Left lung (tissue), 10 donors: ENCODE measurements around the gene SPARCL1. TPM values are rescaled to one million over a fixed set of nuclear protein-coding genes. Genes with fewer than 3 reads are reported as not detected.

Experiments
- ATAC-seq: fragments of 200-7000 bp; cut with Tn5 transposase; one replicate; pipeline ENCODE4 v1.9.1; 2020; ENCODE audit warnings: moderate library complexity
- DNase-seq, 4 donors: peaks; one replicate each; pipeline ENCODE4 v3.0.0-alpha.2; 2013 to 2020
- H3K27ac ChIP-seq, 2 donors: fragments of 200-600 bp; sonication (generic) in 1 of 2; one replicate each; pipeline versions ENCODE4 v1.5.0 to v1.8.0; 2020 to 2021
- H3K27me3 ChIP-seq, 2 donors: fragments of 200-600 bp; sonication (generic) in 1 of 2; one replicate each; pipeline versions ENCODE4 v1.5.0 to v1.8.0; 2020 to 2021
- H3K36me3 ChIP-seq, 2 donors: fragments of 200-600 bp; sonication (generic) in 1 of 2; one replicate each; pipeline versions ENCODE4 v1.5.0 to v1.8.0; 2020 to 2021
- H3K4me1 ChIP-seq, 2 donors: fragments of 200-600 bp; one replicate each; pipeline ENCODE4 v1.8.0; 2021
- H3K4me3 ChIP-seq, 2 donors: fragments of 200-600 bp; sonication (generic) in 1 of 2; one replicate each; pipeline versions ENCODE4 v1.5.0 to v1.8.0; 2020 to 2021; ENCODE audit warnings: mild to moderate bottlenecking in 1 of 2
- H3K9me3 ChIP-seq, 2 donors: fragments of 200-600 bp; sonication (generic) in 1 of 2; one replicate each; pipeline versions ENCODE4 v1.5.0 to v1.8.0; 2020 to 2021
- CTCF ChIP-seq, 2 donors: fragments of 200-600 bp; sonication (generic) in 1 of 2; IDR thresholded peaks; one replicate each; pipeline versions ENCODE4 v1.5.0 to v1.8.0; 2021; ENCODE audit warnings: antibody characterized with exemption in 2 of 2
- intact Hi-C, 2 donors: fragments of 100-400 bp; cut with DNase I; formaldehyde crosslinking; loops; one replicate each; pipeline versions ENCODE4 v1.11.2 to v1.14.2; 2022
- polyA plus RNA-seq, 6 donors: library from polyadenylated mRNA; unstranded; fragments of 120-200 nt; gene quantifications; one replicate each; pipeline ENCODE4 v1.2.1, GENCODE V29; 2013; ENCODE audit not compliant: insufficient read length in 6 of 6
- total RNA-seq, 2 donors: library from RNA; stranded (reverse); fragmentation: NEBNext Ultra II Directional; extraction: Animal tissue kit (Norgen Biotek cat#: 25700); gene quantifications; one replicate each; pipeline ENCODE4 v1.2.1, GENCODE V29; 2021
- donor health status: DM: no; HTN: yes; CAD: no.
- donor health status: DM: no; HTN: no; CAD: no.

The SPARCL1 gene
- total and polyA plus RNA-seq, 8 donors = 241 to 475 (median 401) TPM

- Histone ChIP-seq H3K36me3 (peaks cover 0 to 25% of the 10 kb centered on the region in 2 donors), H3K4me1 (no peaks in the 10 kb centered on the region), H3K4me3 (no peak overlapping the region), H3K27me3 (no peaks in the 10 kb centered on the region), H3K9me3 (no peaks in the 10 kb centered on the region), H3K27ac (no peak overlapping the region)
- intact Hi-C loops = no loop called here
- TF ChIP-seq CTCF (IDR thresholded peaks at IDR 0.05) = no peak
- DNase-seq = no peak
- no peak for ATAC-seq
Observed at GRCh38 chr4:87476934-87477333, 52.2 kb downstream of the SPARCL1 start.

GRCh38 chr4:87469390-87469789 lies 59.8 kb downstream of the SPARCL1 start:
- ATAC-seq (no peak), DNase-seq (no peak)
- intact Hi-C loops = loop anchor here in 1 of 2 donors (5.0 kb wide), 1 partner anchor 107 kb away; no protein-coding TSS in a partner anchor
- Histone ChIP-seq H3K4me3 (no peak overlapping the region), H3K9me3 (no peaks in the 10 kb centered on the region), H3K36me3 (peaks cover 0 to 5% of the 10 kb centered on the region in 2 donors), H3K27ac (no peak overlapping the region), H3K4me1 (no peaks in the 10 kb centered on the region), H3K27me3 (no peaks in the 10 kb centered on the region)
- no peak for TF ChIP-seq CTCF (IDR thresholded peaks at IDR 0.05)

- ATAC-seq (peak; percentile 49), DNase-seq (peak in 2 of 4 donors; percentile 28 to 50)
- intact Hi-C loops = loop anchor here in 1 of 2 donors (5.0 kb wide), 1 partner anchor 104 kb away; no protein-coding TSS in a partner anchor
- H3K27me3 ChIP-seq = no peaks in the 10 kb centered on the region
- H3K4me3 ChIP-seq = no peak overlapping the region
- no peak overlapping the region for H3K27ac ChIP-seq
- no peaks in the 10 kb centered on the region for H3K9me3 ChIP-seq
- no peaks in the 10 kb centered on the region for H3K36me3 ChIP-seq
- H3K4me1 ChIP-seq = no peaks in the 10 kb centered on the region
- TF ChIP-seq CTCF (IDR thresholded peaks at IDR 0.05) = peak; percentile 33 to 55
Observed at GRCh38 chr4:87465739-87466366, 63.3 kb downstream of the SPARCL1 start.

GRCh38 chr4:87462102-87462501 lies 67.1 kb downstream of the SPARCL1 start:
- ATAC-seq (peak; percentile 75), DNase-seq (no peak)
- no peaks in the 10 kb centered on the region for H3K4me1 ChIP-seq
- H3K27me3 ChIP-seq = no peaks in the 10 kb centered on the region
- intact Hi-C loops = no loop called here
- TF ChIP-seq CTCF (IDR thresholded peaks at IDR 0.05) = no peak
- no peak overlapping the region for H3K4me3 ChIP-seq
- no peak overlapping the region for H3K27ac ChIP-seq
- no peaks in the 10 kb centered on the region for H3K9me3 ChIP-seq
- H3K36me3 ChIP-seq = peaks cover 0 to 13% of the 10 kb centered on the region in 2 donors

- peak in 1 of 4 donors; percentile 7 for DNase-seq
- peak; percentile 77 for ATAC-seq
Observed at GRCh38 chr4:87461281-87461700, 67.9 kb downstream of the SPARCL1 start.

More at GRCh38 chr4:87461281-87461700, 67.9 kb downstream of the SPARCL1 start:
- TF ChIP-seq CTCF (IDR thresholded peaks at IDR 0.05) = no peak
- Histone ChIP-seq H3K9me3 (no peaks in the 10 kb centered on the region), H3K4me1 (no peaks in the 10 kb centered on the region), H3K27me3 (no peaks in the 10 kb centered on the region), H3K27ac (no peak overlapping the region), H3K36me3 (peaks cover 0 to 13% of the 10 kb centered on the region in 2 donors), H3K4me3 (no peak overlapping the region)
- intact Hi-C loops = no loop called here
